Stomach (tissue), 9 donors: ENCODE measurements around the gene LSM11. TPM values are rescaled to one million over a fixed set of nuclear protein-coding genes. Genes with fewer than 3 reads are reported as not detected.

Experiments used
- DNase-seq, 2 donors: peaks; one replicate each; pipeline versions ENCODE4 v3.0.0 to v3.0.0-alpha.2; 2013 to 2019
- H3K27ac ChIP-seq, 5 donors: fragments of 200-600 bp in 4 of 5; sonication (generic) in 4 of 5; one replicate each; pipeline ENCODE4 v1.5.1; 2013 to 2019; ENCODE audit warnings: mild to moderate bottlenecking in 1 of 5, moderate library complexity in 1 of 5
- H3K27me3 ChIP-seq, 3 donors: fragments of 200-600 bp; sonication (generic); one replicate each; pipeline ENCODE4 v1.5.1; 2017 to 2019; ENCODE audit warnings: mixed run types in 1 of 3
- H3K36me3 ChIP-seq, 4 donors: fragments of 200-600 bp; sonication (generic); 1 replicate in 3 of 4; 2 replicates in 1 of 4; pipeline ENCODE4 v1.5.1; 2016 to 2019
- H3K4me1 ChIP-seq, 4 donors: fragments of 200-600 bp; sonication (generic); one replicate each; pipeline ENCODE4 v1.5.1; 2016 to 2019
- H3K4me3 ChIP-seq, 4 donors: fragments of 200-600 bp; sonication (generic) in 3 of 4; one replicate each; pipeline ENCODE4 v1.5.1; 2016 to 2019; ENCODE audit warnings: mild to moderate bottlenecking in 1 of 4
- H3K9me3 ChIP-seq, 4 donors: fragments of 200-600 bp; sonication (generic); one replicate each; pipeline ENCODE4 v1.5.1; 2016 to 2019
- EP300 ChIP-seq: sonication (generic); formaldehyde crosslinking; IDR thresholded peaks from one replicate; pipeline ENCODE4 v1.6.1; 2017; ENCODE audit warnings: antibody characterized with exemption
- POLR2A ChIP-seq, 4 donors: fragments of 450-650 bp; IDR thresholded peaks; one replicate each; pipeline ENCODE4 v1.6.1; 2016; ENCODE audit warnings: antibody characterized with exemption in 4 of 4, control low read depth in 2 of 4, mild to moderate bottlenecking in 1 of 4, moderate library complexity in 1 of 4
- POLR2AphosphoS5 ChIP-seq, 3 donors: sonication (generic); formaldehyde crosslinking; IDR thresholded peaks; one replicate each; pipeline ENCODE4 v1.6.1; 2016; ENCODE audit warnings: antibody characterized with exemption in 3 of 3
- WGBS, 5 donors: extraction: QIAGEN DNeasy Blood & Tissue Kit in 3 of 5; methylation state at CpG; one replicate each; pipeline versions ENCODE4 v1.1.5 to v1.1.7; 2013 to 2018; 5-methylcytosine and 5-hydroxymethylcytosine counted together
- intact Hi-C: fragments of 100-400 bp; cut with DNase I; formaldehyde crosslinking; loops from one replicate; pipeline ENCODE4 v1.15.1; 2023; ENCODE audit warnings: low total_unique reads
- polyA plus RNA-seq, 3 donors: library from polyadenylated mRNA; stranded (reverse); fragments of 200-250 nt; gene quantifications; one replicate each; pipeline ENCODE4 v1.2.3, GENCODE V29; 2013
- total RNA-seq, 5 donors: library from RNA; depleted of rRNA; stranded (reverse); fragments of >200 nt; gene quantifications; one replicate each; pipeline versions ENCODE4 v1.1.0 to v1.2.3, GENCODE V29; 2014 to 2016
- TF ChIP-seq, protein P1 (sequence below), 7 experiments: fragments of 450-650 bp in 4 of 7; fragments of 200-600 bp in 3 of 7; sonication (generic) in 3 of 7; IDR thresholded peaks; one replicate each; pipeline ENCODE4 v1.5.1; 2016 to 2019; ENCODE audit warnings: antibody characterized with exemption in 7 of 7, control low read depth in 2 of 7, mild to moderate bottlenecking in 1 of 7
- donor health status: healthy with polysubstance abuse.
- donor health status: Bipolar disorder and iron deficiency.
- donor health status: healthy.

The LSM11 gene
- total and polyA plus RNA-seq, 8 donors = 0.46 to 10.3 (median 1.6) TPM

DNA sequence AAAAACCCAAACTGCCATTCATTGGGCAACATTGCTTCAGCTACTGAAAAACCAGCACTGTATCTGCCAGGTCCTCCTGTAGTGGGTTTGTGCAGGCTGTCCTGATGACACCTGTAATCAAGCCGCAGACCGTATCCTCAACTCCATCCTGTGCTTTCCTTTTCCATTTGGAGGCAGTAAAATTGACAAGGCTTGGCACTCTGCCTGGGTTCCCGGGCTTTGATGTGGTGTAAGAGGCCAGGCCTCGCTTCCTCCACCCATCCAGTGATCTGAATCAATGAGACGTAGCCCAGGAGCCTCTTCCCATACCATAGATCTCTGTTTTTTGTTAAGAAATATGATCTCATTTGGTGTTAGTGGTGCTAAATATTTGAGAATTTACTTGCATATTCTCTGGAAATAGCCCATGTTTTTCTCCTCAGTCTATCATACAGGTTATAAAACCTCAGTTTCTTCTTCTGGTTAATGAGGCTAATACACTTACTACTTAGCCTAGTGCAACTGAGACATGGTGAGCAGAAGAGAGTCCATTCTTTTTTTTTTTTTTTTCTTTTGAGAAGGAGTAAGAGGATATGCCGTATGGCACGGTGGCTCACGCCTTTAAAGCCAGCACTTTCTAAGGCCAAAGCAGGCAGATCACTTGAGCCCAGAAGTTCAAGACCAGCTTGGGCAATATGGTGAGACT lies 34.8 kb downstream of the LSM11 start:
- Histone ChIP-seq H3K4me3 (no peak overlapping the region), H3K9me3 (no peaks in the 10 kb centered on the region), H3K27me3 (no peaks in the 10 kb centered on the region), H3K36me3 (peaks cover 0 to 3% (median 0%) of the 10 kb centered on the region in 4 donors), H3K4me1 (no peaks in the 10 kb centered on the region), H3K27ac (no peak overlapping the region)
- intact Hi-C loops = no loop called here
- TF ChIP-seq POLR2AphosphoS5 (IDR thresholded peaks at IDR 0.05) (no peak), EP300 (no peak), POLR2A (IDR thresholded peaks at IDR 0.05) (no peak)
- TF ChIP-seq, protein P1, sequence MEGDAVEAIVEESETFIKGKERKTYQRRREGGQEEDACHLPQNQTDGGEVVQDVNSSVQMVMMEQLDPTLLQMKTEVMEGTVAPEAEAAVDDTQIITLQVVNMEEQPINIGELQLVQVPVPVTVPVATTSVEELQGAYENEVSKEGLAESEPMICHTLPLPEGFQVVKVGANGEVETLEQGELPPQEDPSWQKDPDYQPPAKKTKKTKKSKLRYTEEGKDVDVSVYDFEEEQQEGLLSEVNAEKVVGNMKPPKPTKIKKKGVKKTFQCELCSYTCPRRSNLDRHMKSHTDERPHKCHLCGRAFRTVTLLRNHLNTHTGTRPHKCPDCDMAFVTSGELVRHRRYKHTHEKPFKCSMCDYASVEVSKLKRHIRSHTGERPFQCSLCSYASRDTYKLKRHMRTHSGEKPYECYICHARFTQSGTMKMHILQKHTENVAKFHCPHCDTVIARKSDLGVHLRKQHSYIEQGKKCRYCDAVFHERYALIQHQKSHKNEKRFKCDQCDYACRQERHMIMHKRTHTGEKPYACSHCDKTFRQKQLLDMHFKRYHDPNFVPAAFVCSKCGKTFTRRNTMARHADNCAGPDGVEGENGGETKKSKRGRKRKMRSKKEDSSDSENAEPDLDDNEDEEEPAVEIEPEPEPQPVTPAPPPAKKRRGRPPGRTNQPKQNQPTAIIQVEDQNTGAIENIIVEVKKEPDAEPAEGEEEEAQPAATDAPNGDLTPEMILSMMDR (IDR thresholded peaks at IDR 0.05) = no peak
- peak; percentile 32 to 54 for DNase-seq
- 53 to 64% (median 59%) methylated on average over 8 of the region's 8 CpGs for WGBS, 5 donors

GRCh38 chr5:157779221-157779620 lies 35.7 kb downstream of the LSM11 start:
- WGBS, 5 donors = 83 to 87% (median 84%) methylated on average over 6 of the region's 6 CpGs
- Histone ChIP-seq H3K4me3 (no peak overlapping the region), H3K4me1 (no peaks in the 10 kb centered on the region), H3K27ac (no peak overlapping the region), H3K36me3 (peaks cover 0 to 10% (median 6%) of the 10 kb centered on the region in 4 donors), H3K9me3 (no peaks in the 10 kb centered on the region), H3K27me3 (no peaks in the 10 kb centered on the region)
- no peak for DNase-seq
- TF ChIP-seq POLR2AphosphoS5 (IDR thresholded peaks at IDR 0.05) (no peak), EP300 (no peak), POLR2A (IDR thresholded peaks at IDR 0.05) (no peak)
- TF ChIP-seq, protein P1 (IDR thresholded peaks at IDR 0.05) = no peak
- intact Hi-C loops = no loop called here

DNA sequence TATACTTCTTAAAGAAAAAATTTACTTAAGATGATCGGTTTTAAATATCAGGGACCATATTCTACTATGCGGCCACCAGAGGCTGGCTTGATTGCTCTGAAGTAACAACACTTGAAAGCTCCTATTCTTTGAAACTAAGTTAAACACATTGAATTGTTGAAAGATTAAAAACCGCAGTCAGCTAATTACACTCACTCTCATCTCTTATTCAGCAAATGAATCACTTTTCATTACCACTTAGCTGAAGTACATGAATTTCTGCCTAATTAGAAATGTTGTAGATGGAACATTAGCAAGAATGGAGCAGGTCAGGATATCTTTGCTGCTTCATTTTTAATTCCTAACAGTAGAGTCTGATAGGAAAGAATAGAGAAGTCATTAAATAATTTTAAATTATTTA lies 42.3 kb downstream of the LSM11 start:
- Histone ChIP-seq H3K36me3 (peaks cover 4 to 68% (median 56%) of the 10 kb centered on the region in 4 donors), H3K27me3 (no peaks in the 10 kb centered on the region), H3K4me1 (peaks cover 0 to 14% (median 5%) of the 10 kb centered on the region in 4 donors), H3K4me3 (no peak overlapping the region), H3K9me3 (no peaks in the 10 kb centered on the region), H3K27ac (no peak overlapping the region)
- DNase-seq = no peak
- WGBS, 5 donors = 45 to 70% (median 59%) methylated on average over 3 of the region's 3 CpGs
- no peak for TF ChIP-seq POLR2AphosphoS5 (IDR thresholded peaks at IDR 0.05)
- no peak for TF ChIP-seq EP300
- TF ChIP-seq POLR2A (IDR thresholded peaks at IDR 0.05) = no peak
- TF ChIP-seq, protein P1 (IDR thresholded peaks at IDR 0.05) = no peak
- intact Hi-C loops = no loop called here

DNA sequence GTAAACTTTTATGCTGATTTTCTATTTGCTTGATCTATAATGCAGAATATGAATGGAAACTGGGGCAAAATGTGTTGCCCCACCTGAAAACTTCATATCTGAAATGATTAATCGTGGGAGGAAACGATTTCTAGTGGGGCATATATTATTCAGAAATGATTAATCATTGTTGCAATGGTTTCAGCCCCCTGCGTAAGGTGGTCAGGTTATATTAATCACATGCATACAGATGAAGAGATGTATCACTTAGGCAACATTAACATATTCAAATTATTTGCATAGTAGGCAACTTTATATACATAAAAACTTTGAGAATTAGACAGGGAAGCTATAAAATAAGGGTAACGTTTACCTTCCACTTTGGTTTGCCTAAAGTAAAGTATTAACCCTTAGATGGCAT lies 49.8 kb downstream of the LSM11 start:
- Histone ChIP-seq H3K4me1 (no peaks in the 10 kb centered on the region), H3K36me3 (peaks cover 13 to 88% (median 75%) of the 10 kb centered on the region in 4 donors), H3K9me3 (no peaks in the 10 kb centered on the region), H3K27ac (no peak overlapping the region), H3K27me3 (no peaks in the 10 kb centered on the region), H3K4me3 (no peak overlapping the region)
- TF ChIP-seq POLR2A (IDR thresholded peaks at IDR 0.05) (no peak), EP300 (no peak), POLR2AphosphoS5 (IDR thresholded peaks at IDR 0.05) (no peak)
- TF ChIP-seq, protein P1 (IDR thresholded peaks at IDR 0.05) = no peak
- WGBS, 5 donors = 61 to 70% (median 69%) methylated on average over 4 of the region's 4 CpGs
- DNase-seq = no peak
- intact Hi-C loops = no loop called here
